ENCODE results near the gene RAB22A. TPM values are rescaled to one million over a fixed set of nuclear protein-coding genes. Genes with fewer than 3 reads are reported as not detected.

Gene RAB22A
- total RNA-seq, 2 donors from 2014 or later = 7.5 to 9.3 TPM

DNA sequence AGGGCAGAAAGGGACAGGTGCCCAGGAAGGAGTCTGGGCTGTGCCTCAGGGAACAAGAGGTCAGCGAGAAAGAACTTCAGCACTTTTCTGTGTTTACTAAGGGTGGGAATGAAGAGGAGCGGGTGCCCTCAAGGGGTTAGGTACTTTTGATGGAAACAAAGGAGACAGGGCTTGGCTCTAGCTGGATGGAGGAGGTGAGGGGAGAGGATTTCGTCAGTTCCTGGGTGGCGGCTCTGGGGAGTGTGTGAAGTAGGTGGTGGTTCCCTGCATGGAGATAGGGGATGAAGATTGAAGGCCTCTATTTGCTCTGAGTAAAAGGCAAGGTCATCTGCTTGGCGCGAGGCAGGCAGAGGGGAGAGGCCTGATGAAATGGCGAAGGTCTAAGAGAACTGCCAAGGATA lies 41.1 kb upstream of the RAB22A start:
- no peaks in the 10 kb centered on the region for H3K4me1 ChIP-seq
- no peaks in the 10 kb centered on the region for H3K9me3 ChIP-seq
- H3K27ac ChIP-seq = no peak overlapping the region
- no peaks in the 10 kb centered on the region for H3K27me3 ChIP-seq
- H3K4me3 ChIP-seq = no peak overlapping the region
- peaks cover 31% of the 10 kb centered on the region for H3K36me3 ChIP-seq
- no peak for DNase-seq (ENCODE audit: low spot score)
- TF ChIP-seq, protein P1, sequence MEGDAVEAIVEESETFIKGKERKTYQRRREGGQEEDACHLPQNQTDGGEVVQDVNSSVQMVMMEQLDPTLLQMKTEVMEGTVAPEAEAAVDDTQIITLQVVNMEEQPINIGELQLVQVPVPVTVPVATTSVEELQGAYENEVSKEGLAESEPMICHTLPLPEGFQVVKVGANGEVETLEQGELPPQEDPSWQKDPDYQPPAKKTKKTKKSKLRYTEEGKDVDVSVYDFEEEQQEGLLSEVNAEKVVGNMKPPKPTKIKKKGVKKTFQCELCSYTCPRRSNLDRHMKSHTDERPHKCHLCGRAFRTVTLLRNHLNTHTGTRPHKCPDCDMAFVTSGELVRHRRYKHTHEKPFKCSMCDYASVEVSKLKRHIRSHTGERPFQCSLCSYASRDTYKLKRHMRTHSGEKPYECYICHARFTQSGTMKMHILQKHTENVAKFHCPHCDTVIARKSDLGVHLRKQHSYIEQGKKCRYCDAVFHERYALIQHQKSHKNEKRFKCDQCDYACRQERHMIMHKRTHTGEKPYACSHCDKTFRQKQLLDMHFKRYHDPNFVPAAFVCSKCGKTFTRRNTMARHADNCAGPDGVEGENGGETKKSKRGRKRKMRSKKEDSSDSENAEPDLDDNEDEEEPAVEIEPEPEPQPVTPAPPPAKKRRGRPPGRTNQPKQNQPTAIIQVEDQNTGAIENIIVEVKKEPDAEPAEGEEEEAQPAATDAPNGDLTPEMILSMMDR (IDR thresholded peaks at IDR 0.05) = no peak

DNA sequence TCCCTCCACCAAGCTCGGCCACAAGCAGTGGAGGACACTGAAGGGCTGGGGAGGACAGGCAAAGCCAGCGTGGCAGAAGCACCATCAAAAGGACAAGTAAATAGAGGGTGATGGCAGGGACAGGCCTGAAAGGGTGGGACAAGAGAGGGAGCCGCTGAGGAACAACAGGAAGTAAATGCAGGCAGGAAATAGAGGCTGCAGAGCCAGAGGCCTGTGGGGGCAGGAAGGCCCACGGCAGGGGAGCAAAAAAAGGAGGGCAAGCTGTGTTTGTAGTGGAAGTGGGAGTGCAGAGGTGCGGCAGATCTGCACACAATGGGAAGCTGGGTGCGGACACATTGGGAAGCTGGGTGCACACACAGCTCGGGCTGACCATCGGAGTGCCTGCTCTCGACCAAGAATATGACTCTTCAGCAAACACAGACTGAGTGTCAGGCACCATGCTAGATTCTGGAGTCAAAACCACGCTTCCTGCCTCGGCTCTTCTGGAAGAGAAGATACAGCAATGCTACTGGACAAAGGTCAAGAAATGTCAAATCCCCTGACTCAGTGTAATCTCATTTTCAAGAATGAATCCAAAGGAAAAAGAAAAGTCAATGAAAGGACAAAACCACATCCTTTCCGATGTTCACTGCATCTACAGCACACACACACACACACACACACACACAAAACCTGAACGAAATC lies 40.4 kb upstream of the RAB22A start:
- no peak overlapping the region for H3K27ac ChIP-seq
- DNase-seq (ENCODE audit: low spot score) = no peak
- no peaks in the 10 kb centered on the region for H3K9me3 ChIP-seq
- H3K27me3 ChIP-seq = no peaks in the 10 kb centered on the region
- TF ChIP-seq, protein P1 (IDR thresholded peaks at IDR 0.05) = no peak
- H3K4me1 ChIP-seq = no peaks in the 10 kb centered on the region
- no peak overlapping the region for H3K4me3 ChIP-seq
- H3K36me3 ChIP-seq = peaks cover 31% of the 10 kb centered on the region

DNA sequence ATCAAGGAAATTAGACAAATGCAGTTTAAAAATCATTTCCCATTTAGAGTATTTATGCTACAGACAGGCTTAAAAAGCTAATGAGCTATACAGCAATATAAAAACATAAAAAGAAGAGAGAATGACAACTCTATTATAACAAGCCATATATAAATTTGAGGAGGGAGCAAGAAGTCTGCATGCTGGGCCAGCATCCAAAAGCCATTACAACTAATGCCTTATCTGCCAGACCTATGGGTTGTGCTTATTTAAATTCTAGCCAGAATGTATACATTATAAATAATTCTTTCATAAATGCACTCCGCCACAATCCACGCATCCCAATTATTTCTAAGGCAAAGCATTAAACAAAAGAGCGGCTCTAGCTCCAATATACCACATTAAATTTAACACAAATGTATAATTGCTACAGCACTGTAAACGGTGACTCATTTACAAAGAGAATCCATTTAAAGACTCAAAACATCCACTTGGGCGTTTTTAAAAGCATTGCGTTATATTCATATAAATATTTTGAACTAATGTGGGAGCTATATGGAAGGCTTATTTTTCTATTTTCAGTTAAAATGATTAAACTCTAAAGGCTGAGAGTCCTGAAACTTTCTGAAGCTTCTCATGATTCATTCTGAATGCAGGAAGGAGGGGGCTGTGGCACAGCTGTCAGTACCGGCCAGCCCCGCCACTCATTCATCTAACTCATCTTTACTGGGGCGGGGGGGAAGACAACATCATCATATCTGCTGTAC lies 37.7 kb upstream of the RAB22A start:
- TF ChIP-seq, protein P1 (IDR thresholded peaks at IDR 0.05) = no peak
- no peak overlapping the region for H3K4me3 ChIP-seq
- H3K36me3 ChIP-seq = peaks cover 31% of the 10 kb centered on the region
- no peaks in the 10 kb centered on the region for H3K4me1 ChIP-seq
- no peaks in the 10 kb centered on the region for H3K27me3 ChIP-seq
- DNase-seq (ENCODE audit: low spot score) = no peak
- H3K27ac ChIP-seq = no peak overlapping the region
- no peaks in the 10 kb centered on the region for H3K9me3 ChIP-seq

DNA sequence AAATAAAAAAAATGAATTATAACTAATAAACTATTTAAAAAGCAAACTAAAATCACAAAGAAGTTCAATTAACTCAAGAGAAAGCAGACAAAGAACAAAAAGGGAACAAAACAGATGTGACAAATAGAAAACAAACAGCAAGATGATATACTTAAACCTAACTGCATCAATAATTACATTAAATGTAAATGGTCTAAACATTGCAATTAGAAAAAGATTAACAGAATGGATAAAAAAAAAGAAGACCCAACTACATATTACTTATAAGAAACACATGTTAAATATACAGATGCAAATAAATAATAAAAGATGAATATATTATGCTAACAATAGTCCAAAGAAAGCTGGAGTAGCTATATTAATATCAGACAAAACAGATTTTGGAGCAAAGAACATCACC lies 35.1 kb upstream of the RAB22A start:
- Histone ChIP-seq H3K4me3 (no peak overlapping the region), H3K27me3 (no peaks in the 10 kb centered on the region), H3K4me1 (no peaks in the 10 kb centered on the region), H3K9me3 (no peaks in the 10 kb centered on the region), H3K27ac (no peak overlapping the region), H3K36me3 (peaks cover 14% of the 10 kb centered on the region)
- no peak for DNase-seq (ENCODE audit: low spot score)
- TF ChIP-seq, protein P1 (IDR thresholded peaks at IDR 0.05) = no peak

DNA sequence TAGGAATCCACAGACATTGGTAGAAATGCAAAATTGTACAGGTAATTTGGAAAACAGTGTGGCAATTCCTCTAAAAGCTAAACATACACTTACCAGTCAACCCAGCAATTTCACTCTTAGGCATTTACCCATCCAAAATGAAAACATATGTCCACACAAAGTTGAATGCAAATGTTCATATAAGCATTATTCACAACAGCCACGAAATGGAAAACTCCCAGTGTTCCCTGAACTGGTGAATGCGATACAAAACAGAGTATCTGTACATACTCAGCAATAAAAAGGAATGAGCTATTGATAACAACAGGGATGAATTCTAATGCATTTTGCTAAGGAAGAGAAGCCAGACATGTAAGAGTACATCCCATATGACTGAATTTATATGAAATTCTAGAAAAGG lies 32.4 kb upstream of the RAB22A start:
- Histone ChIP-seq H3K36me3 (no peaks in the 10 kb centered on the region), H3K9me3 (no peaks in the 10 kb centered on the region), H3K27me3 (no peaks in the 10 kb centered on the region), H3K27ac (no peak overlapping the region), H3K4me1 (no peaks in the 10 kb centered on the region), H3K4me3 (no peak overlapping the region)
- TF ChIP-seq, protein P1 (IDR thresholded peaks at IDR 0.05) = no peak
- DNase-seq (ENCODE audit: low spot score) = no peak
